ENCODE data around the gene SQOR.

SQOR gene

DNA sequence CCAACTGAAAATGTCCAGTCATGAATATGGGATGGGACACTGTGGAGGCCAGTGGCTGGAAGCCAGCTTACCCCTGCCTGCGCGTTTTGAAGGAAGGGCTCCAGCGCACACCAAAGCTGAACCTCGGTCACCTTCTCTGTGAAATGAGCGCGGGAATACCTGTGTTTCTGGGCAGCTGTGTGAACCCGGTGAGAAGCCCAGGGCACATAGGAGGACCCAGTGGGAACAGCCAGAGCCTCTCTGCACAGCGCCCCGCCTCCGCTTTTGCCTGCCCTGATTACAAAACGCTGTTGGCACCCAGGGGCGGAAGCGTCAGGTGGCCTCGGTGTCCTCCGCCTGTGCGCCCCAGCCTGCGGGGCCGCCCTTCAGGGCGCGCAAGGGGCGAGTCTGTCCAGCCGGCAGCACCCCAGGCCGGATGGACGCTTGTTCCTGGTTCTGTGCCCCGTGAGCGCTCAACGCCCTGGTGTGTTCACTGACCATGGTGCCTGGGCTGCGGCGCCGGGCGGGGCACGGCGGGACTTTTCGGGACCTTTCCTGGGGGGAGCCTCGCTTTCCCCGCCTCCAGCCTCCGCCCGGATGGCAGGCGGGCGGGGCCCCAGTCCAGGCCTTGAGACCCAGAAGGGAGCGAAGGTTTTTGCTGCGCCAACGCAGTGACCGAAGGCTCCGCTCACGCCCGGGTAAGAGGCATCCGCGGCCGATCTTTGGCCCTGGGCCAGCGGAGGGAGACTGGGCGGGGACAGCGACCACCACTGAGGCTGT is at the start of gene SQOR:
Gene SQOR (plus strand): TSS at position 598 of the 759 bp plus-strand sequence. CDS start 23,895 bp downstream, outside the sequence.
- peak; percentile 64 for DNase-seq (ENCODE audit: low spot score)

DNA sequence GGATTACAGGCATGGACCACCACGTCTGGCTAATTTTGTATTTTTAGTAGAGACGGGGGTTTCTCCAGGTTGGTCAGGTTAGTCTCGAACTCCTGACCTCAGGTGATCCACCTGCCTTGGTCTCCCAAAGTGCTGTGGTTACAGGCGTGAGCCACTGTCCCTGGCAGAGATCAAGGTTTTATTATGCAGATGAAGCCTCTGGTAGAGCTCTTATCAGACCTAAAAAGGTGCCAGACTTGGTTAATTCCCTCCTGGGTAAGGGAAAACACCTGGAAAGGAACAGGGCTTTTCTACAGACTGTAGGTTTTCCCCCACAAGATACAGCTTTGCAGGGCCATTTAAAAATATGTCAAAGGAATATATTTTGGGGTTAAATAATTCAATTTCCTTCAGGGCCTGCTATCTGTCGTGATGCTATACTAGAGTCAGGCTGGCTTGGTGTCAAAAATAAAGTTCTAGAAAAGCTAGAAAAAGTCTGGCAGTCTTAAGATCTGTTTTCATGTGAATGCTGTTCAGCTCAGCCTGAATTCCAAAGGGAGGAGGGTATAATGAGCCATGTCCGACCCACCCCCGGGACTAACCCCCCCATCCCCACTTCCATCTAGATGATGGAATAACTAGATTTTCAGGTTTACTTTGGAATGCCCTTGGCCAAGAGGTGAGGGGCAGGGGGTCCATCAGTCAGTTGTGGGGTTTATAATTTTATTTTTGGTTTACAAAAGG is 49.6 kb upstream of the SQOR start:
- DNase-seq (ENCODE audit: low spot score): no peak

DNA sequence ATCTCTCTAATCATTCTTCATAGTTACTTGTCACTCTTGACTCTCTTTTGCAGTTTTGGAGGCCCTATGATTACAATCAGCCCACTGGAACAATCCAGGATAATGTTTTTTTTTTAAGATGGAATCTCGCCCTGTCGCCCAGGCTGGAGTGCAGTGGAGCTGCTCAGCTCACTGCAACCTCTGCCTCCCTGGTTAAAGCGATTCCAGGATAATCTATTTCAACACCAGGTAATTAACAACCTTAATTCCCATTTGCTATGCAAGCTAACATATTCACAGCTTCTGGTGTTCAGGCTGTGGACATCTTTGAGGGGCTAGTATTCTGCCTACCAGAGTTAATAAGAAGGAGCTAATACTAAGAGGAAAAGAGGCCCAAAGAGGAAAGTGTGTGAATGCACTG is 48.7 kb upstream of the SQOR start:
- DNase-seq (ENCODE audit: low spot score): no peak

DNA sequence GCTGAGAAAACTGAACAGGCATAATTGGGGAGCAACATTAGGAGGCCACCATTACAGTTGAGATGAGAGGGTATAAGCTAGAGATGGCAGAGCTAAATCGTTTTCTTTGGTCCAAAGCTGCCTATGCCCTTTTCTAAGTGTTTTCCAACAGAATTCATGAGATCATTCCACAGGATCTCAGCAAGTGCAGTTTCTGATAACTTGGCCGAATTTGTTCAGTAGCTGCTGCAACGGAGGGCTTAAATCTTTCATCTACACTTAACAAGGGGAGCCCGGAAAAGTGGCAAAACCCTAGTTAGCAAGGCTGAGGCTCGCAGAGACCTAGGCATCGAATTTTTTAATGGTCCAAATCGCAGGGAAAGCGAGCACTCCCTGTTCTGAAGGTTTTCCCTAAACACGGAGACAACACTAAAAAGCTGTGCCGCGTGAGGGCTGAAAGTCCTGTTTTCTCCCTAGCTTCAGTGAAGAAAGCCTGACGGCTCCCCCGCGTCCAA is 48.2 kb upstream of the SQOR start:
- no peak for DNase-seq (ENCODE audit: low spot score)

DNA sequence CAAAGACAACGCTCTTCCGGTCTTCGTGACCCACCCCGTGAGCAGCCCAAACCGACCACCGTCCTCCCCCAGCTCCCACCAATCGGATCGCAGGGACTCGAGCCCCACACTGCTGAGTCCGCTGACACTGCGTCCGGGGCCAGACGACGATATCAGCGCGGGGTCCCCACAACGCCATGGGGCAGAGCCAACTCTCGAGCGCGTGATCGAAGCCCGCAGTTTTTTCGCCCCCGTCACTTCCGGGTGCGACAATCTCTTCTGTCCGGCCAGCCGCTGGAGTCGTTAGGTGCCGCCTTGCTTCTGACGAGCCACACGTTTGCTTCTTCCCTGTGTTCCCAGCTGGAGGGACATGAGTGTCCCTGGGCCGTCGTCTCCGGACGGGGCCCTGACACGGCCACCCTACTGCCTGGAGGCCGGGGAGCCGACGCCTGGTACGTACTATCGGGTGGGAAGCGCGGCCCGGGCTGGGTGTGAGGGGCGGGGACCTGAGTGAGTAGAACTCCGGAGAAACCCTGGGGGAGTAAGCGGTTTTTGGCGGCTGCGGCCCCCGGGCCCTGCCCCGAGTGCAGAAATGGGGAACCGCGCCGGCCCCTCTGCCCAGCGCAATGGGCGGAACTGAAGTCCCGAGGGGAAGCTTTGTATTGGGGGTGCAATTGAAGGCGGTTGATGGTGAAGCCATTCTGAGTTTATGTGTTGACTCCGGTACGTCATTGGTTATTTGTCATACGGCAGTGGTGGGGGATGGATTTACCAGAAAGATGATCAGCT is 47.5 kb upstream of the SQOR start, which contains the start of gene BLOC1S6:
Gene BLOC1S6 (plus strand): TSS at position 285 of the 768 bp plus-strand sequence. CDS start 65 bp downstream, at position 350.
- peak; percentile 77 for DNase-seq (ENCODE audit: low spot score)

DNA sequence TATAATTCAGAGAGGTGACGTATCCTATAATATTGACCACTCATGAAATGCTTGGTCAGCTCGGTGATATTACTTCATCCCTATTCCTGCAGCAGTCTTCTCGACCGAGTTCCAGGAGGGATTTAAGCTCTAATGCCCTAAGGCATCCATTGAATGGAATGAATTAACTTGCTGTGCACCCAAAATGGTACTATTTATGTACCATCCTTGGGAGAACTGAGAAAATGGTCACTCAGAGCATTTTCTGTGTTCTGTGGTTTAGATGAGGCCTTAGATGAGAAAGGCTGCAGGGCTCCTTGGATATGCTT is 47.0 kb upstream of the SQOR start:
- DNase-seq (ENCODE audit: low spot score): no peak

DNA sequence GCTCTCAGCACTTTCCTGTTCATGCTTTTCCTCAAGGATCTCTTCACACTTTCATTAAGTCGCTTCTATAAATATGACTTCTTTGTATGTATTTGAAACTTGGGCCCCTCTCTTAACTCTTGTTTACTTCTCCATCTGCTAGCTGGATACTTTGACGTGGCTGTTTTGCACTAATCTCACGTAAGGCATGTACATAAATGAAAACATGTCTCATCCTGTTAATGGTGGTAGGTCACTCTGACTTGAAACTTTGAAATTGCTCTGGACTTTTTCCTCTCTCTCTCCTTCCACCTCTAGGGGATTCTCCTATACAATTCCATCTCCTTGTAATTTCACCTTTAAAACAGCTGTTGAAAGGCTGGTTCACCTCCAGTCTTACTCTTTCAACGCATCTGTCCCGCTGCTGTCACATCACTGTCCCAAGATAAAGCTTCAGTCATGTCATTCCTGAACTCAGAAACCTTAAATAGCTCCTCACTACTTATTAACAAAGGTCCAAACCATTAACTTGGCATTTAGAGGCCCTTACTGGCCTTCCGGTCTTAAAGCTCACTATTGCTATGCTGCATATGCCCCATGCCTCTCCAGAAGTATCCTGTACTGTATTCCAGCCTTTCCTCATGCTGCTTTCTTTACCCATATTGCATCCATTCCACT is 46.5 kb upstream of the SQOR start:
- no peak for DNase-seq (ENCODE audit: low spot score)

DNA sequence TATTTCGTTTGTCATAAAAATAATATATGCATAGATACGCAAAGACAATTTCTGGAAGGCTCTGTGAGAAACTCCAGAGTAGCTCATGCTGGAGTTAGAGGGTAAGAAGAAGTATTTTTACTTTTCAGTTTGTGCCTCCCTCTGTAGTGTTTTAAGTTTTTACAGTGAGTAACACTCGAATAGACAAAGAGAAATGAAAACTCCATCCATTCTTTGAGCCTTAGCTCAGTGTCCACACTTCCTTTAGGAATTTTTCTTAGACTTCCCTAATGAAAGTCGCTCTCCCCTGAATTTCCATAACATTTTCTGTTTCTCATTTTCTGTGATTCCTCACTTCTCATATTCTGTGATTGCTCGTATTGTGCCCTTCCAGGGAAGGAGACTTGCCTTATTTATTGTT is 45.6 kb upstream of the SQOR start:
- DNase-seq (ENCODE audit: low spot score): no peak

DNA sequence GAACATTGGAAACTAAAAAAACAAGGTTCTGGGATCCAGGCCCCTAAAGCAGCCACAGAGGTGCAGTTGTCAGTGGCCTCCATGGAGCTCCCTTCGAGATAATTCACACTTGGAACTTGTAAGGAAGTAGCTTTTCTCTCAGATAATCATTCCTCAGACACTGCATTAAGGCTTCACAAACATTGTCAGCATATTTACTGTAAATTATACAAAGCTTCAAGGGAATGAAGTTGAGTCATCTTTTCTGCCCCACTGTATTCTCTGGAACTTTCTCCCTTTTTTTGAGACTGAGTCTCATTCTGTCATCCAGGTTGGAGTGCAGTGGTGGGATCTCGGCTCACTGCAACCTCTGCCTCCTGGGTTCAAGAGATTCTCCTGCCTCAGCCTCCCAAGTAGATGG is 40.5 kb upstream of the SQOR start:
- DNase-seq (ENCODE audit: low spot score): no peak

DNA sequence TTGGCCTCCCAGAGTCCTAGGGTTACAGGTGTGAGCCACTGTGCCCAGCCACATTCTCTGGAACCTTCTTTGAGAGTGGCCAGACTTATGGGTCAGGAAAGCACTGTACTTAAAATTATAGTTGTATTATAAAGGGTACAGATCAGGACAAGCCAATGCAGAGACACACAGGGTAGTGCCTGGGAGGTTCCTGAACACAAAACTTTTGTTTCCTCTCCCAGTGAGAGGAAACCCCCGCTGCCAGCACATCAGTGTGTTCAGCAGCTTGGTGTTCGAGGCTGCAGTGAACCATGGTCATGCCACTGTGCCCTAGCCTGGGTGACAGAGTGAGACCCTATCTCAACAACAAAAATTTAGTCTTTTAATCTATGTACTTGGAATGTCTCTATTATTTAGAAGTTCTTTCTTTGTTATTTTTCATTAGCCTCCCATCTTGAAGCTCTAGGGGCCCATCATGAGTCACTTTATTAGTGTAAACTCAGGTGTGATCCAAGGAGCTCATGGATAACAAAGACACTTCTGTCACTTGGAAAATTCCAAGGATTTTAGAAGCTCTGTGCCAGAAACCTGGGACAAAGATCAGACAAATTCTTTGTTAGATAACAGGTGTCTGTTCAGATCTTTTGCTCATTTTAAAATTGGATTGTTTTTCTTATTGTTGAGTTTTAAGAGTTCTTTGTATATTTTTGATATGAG is 39.8 kb upstream of the SQOR start:
- DNase-seq (ENCODE audit: low spot score): no peak

DNA sequence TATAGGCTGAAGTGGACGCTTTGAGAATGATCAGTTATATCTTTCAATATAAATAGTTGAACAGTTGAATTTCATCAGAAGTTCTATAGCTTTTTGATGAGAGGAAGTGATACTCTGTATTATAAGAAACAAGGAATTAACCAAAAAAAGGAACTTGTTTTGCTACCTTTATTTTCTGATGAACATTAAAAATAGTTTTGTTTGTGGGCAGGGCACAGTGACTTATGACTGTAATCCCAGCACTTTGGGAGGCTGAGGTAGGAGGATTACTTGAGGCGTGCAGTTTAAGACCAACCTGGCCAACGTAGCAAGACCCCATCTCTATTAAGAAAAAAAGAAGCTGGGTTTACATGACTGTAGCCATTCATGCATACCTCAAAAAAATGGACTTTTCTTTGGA is 30.9 kb upstream of the SQOR start:
- no peak for DNase-seq (ENCODE audit: low spot score)

DNA sequence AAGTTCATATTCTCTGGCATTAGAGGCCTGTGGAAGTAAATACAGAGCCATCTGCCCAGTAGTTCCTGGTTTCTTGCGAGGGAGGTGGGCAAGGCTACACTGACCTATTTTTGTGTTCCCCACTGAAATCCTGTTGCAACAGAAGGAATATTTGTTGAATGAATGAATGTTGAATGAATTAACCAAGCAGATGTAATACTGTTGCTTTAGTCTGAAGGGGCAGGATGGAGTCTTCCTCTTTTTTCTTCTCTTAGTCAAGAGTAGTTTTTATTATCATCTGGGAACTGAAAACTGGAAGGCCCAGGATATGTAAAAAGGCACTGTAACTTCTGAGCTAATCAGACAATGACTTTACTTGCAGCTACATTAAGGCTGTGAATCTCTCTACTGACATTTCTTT is 30.5 kb upstream of the SQOR start:
- no peak for DNase-seq (ENCODE audit: low spot score)

DNA sequence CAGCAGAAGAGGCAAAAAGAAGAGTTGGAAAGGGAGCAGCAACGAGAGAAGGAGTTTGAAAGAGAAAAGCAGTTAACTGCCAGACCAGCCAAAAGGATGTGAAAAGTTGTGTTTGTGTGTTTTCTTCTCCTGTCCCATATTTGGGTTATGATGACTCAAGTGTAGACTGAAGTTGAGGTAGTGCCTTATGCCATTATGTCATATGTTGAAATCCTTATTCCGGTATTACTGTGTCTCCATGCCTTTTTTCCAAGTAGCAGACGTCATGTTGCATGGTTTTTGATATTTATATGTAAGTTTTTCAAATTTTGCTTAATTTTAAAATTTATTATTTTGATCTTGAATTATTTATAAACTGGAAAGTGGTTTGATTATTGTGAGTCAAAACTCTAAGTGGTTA is 28.4 kb upstream of the SQOR start:
- no peak for DNase-seq (ENCODE audit: low spot score)

DNA sequence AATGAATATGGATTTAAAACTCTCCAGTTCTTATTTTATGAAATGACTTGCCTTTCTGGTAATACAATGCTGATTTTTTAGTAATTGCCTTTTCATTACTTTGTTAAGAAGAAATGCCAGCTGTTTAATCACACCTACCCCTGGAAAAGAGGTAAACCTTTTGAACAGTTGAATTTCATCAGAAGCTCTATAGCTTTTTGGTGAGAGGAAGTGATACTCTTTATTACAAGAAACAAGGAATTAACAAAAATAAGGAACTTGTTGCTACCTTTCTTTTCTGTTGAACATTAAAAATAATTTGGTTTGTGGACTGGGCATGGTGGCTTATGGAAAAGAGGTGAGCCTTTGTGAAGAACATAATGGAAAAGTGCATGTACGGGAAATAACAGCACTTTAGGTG is 28.0 kb upstream of the SQOR start:
- DNase-seq (ENCODE audit: low spot score): no peak

DNA sequence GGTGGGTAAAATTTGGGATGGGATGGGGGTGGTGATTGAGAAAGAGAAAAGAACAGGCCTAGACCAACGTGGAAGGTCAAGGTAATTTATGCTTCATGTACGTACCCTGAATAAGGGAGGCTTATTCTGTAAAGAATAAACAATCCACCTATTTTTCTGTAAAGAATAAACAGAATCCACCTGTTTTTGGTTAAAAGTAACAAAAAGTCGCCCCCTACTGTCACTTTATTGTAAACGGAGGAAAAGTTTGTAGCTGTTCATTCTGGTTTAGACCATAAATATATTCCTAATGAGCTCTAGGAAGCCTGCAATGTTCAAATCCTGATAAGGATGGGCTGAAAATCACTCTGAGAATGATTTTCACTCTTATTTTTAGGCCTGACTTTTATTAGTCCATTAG is 23.5 kb upstream of the SQOR start:
- no peak for DNase-seq (ENCODE audit: low spot score)

DNA sequence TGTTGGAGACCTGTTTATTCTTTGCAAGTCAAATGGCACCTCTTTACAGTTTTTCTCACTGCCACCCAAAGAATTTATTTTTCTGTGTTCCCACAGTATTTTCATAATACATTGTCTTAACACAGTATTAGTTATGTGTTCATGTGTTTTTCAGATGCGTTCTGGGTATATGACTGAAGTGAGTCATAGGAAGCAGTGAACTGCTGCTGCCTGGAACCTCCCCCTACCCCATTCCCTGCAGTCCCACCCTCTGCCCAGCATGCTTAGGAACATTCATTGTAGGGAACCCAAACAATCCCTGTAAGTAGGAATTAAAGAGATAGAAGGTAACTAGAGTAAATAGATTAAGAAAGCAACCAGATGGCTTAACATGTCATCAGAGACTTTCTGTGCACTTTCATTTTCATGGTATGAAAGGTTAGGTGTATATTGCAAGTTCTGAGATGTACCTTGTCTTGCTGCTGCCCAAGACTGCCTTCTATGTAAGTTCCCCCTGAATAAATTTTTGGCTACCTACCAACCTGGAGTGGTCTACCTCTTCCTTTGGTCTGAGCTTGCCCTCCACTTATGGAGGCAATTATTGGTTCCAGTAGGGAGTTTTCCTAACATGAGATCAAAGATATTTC is 21.9 kb upstream of the SQOR start:
- no peak for DNase-seq (ENCODE audit: low spot score)

DNA sequence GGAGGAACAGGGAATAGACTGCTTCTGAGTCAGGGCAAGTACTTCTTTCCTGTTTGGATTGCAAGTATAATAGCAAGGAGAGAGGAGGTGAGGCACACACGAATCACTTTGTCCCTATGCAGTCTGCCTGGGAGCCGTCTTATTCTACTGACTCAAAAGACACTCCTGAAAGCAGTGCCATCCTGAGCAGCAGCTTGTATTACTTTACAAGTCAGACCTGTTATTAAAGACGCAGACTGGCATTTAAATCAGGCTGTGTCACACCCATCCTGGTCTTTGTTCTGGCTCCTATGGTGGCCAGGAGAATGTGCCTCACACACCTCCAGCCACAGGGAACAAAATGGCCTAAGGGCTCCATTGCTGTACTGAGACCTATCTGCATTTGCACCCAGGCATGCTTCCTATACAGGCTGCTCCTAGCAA is 17.9 kb upstream of the SQOR start:
- no peak for DNase-seq (ENCODE audit: low spot score)

DNA sequence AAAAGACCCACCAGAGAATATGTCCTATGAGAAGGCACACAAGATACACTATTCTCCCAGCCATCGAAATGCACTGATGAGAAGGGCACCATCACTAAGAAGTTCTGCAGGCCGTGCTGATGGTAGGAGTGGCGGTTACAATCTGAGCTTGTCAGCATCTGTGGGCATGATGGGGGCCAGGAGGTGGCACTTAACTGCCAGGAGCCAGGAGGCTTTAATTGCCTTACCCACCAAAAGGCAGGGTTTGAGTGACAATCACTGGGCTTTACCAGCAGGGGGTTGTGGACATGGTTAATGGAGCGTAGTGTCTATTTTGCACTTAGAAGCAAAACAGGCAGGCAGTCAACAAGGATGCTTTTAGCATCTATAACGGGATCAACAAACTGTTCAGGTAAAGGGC is 16.0 kb upstream of the SQOR start:
- no peak for DNase-seq (ENCODE audit: low spot score)

DNA sequence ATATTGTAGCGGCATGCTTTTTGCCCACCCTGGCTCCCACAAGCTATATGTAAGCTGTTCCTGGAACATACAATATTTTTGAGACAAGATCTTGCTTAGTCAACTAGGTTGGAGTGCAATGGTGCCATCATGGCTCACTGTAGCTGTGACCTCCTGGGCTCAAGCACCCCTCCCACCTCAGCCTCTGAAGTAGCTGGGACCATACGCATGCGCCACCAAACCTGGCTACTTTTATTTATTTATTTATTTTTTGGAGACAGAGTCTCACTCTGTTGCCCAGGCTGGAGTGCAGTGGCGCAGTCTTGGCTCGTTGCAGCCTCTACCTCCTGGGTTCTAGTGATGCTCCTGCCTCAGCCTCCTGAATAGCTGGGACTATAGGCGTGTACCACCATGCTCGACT is 6.7 kb upstream of the SQOR start:
- DNase-seq (ENCODE audit: low spot score): no peak

DNA sequence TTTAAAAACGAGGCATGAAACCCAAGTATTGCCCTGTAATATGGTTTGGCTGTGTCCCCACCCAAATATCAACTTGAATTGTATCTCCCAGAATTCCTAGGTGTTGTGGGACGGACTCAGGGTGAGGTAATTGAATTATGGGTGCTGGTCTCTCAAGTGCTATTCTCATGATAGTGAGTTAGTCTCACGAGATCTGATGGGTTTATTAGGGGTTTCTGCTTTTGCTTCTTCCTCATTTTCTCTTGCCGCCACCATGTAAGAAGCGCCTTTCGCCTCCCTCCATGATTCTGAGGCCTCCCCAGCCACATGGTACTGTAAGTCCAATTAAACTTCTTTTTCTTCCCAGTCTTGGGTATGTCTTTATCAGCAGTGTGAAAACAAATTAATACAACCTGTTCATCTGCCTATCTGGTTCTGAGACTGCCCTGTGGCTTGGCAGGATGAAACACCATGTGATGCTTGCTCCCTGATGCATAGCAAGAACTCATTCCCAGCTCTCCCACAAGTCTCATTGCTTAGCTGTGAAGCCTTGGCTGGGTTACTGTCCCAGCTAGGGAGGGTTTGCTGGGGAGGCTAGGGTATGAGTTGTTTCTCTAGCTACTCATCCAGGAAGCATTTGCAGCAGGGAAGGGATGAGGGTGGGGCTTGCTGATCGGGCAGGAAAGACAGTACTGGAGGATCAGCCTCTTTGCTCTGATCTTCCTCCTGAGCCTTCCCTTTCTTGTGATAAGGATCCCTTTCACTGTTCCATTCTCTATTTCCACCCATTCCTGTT is 3.7 kb upstream of the SQOR start:
- no peak for DNase-seq (ENCODE audit: low spot score)
